Measurements from ENCODE around the gene ADAMTS12. TPM values are rescaled to one million over a fixed set of nuclear protein-coding genes. Genes with fewer than 3 reads are reported as not detected.

The ADAMTS12 gene
- total and polyA plus RNA-seq, 9 of the 15 experiments (the other 6 are each of a cell fraction or from before 2014, with no cell fraction given): 0.11 TPM; not detected in 8

- CTCF ChIA-PET (ENCODE audit: low intra/inter-chr PET ratio): no interaction called here
- intact Hi-C loops (cut with micrococcal nuclease): no loop called here
- BruUV-seq (replicated peaks): no TSS peak
- peak; percentile 24; the same call in 1 of the 2 replicates for TF ChIP-seq DPF2 (IDR thresholded peaks at IDR 0.05)
- TF ChIP-seq CEBPB (tag; IDR thresholded peaks at IDR 0.05): no peak
- no peak for TF ChIP-seq SMC3 (conservative IDR thresholded peaks at IDR 0.05; ENCODE audit: insufficient read depth, low read depth, low read length)
- no peak for TF ChIP-seq E2F5 (CRISPR knock-in tag; IDR thresholded peaks at IDR 0.05)
- TF ChIP-seq FOXA3 (CRISPR knock-in tag; conservative IDR thresholded peaks at IDR 0.05 in 1 of 2, IDR thresholded peaks at IDR 0.05 in 1 of 2): 0 out of 4 replicates have a peak, but pooled peaks of 1 of the 2 experiments have one; percentile 16
- no peak for TF ChIP-seq FUS (optimal IDR thresholded peaks at IDR 0.05; ENCODE audit: low read depth, low read length)
- TF ChIP-seq NELFE (IDR thresholded peaks at IDR 0.05; ENCODE audit: insufficient read depth, insufficient read length): no peak
- no peak for TF ChIP-seq NR2C2 (CRISPR knock-in tag; IDR thresholded peaks at IDR 0.05)
- TF ChIP-seq NR2C2 (tag; IDR thresholded peaks at IDR 0.05): peak; percentile 34; the same call in 1 of the 2 replicates
- peak; percentile 39; the same call in 1 of the 2 replicates for TF ChIP-seq BHLHE40 (IDR thresholded peaks at IDR 0.05; ENCODE audit: low read length)
- no peak for TF ChIP-seq SMARCE1 (IDR thresholded peaks at IDR 0.05)
- TF ChIP-seq L3MBTL2 (IDR thresholded peaks at IDR 0.05): no peak
- TF ChIP-seq, protein P1, sequence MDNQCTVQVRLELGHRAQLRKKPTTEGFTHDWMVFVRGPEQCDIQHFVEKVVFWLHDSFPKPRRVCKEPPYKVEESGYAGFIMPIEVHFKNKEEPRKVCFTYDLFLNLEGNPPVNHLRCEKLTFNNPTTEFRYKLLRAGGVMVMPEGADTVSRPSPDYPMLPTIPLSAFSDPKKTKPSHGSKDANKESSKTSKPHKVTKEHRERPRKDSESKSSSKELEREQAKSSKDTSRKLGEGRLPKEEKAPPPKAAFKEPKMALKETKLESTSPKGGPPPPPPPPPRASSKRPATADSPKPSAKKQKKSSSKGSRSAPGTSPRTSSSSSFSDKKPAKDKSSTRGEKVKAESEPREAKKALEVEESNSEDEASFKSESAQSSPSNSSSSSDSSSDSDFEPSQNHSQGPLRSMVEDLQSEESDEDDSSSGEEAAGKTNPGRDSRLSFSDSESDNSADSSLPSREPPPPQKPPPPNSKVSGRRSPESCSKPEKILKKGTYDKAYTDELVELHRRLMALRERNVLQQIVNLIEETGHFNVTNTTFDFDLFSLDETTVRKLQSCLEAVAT (IDR thresholded peaks at IDR 0.05): no peak
- TF ChIP-seq, protein P2, sequence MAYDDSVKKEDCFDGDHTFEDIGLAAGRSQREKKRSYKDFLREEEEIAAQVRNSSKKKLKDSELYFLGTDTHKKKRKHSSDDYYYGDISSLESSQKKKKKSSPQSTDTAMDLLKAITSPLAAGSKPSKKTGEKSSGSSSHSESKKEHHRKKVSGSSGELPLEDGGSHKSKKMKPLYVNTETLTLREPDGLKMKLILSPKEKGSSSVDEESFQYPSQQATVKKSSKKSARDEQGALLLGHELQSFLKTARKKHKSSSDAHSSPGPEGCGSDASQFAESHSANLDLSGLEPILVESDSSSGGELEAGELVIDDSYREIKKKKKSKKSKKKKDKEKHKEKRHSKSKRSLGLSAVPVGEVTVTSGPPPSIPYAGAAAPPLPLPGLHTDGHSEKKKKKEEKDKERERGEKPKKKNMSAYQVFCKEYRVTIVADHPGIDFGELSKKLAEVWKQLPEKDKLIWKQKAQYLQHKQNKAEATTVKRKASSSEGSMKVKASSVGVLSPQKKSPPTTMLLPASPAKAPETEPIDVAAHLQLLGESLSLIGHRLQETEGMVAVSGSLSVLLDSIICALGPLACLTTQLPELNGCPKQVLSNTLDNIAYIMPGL (CRISPR knock-in tag; IDR thresholded peaks at IDR 0.05): no peak
- TF ChIP-seq HNRNPK (IDR thresholded peaks at IDR 0.05; ENCODE audit: low read depth, low read length, poor library complexity, severe bottlenecking): no peak
- TF ChIP-seq, protein P3, sequence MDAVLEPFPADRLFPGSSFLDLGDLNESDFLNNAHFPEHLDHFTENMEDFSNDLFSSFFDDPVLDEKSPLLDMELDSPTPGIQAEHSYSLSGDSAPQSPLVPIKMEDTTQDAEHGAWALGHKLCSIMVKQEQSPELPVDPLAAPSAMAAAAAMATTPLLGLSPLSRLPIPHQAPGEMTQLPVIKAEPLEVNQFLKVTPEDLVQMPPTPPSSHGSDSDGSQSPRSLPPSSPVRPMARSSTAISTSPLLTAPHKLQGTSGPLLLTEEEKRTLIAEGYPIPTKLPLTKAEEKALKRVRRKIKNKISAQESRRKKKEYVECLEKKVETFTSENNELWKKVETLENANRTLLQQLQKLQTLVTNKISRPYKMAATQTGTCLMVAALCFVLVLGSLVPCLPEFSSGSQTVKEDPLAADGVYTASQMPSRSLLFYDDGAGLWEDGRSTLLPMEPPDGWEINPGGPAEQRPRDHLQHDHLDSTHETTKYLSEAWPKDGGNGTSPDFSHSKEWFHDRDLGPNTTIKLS (IDR thresholded peaks at IDR 0.05; ENCODE audit: borderline replicate concordance, low read depth): no peak
- TF ChIP-seq PCBP2 (IDR thresholded peaks at IDR 0.05; ENCODE audit: low read depth, low read length, poor library complexity, severe bottlenecking): no peak
- TF ChIP-seq ZNF12 (CRISPR knock-in tag; IDR thresholded peaks at IDR 0.05): no peak
These were observed 341.7 kb downstream of the ADAMTS12 start for GRCh38 chr5:33549982-33550567.

More at GRCh38 chr5:33549982-33550567, 341.7 kb downstream of the ADAMTS12 start:
- ATAC-seq (peak; percentile 89), FAIRE-seq (no peak), DNase-seq (ENCODE audit: extremely low read depth in 1 of 4, low spot score in 3 of 4) (peak in 2 of 4 experiments; percentile 13 to 31)
- Histone ChIP-seq H3K4me2 (ENCODE audit: insufficient read depth, low read length) (no peak overlapping the region), H3K9me1 (ENCODE audit: control insufficient read depth, insufficient read depth, low read length) (no peaks in the 10 kb centered on the region), H3K4me3 (no peak overlapping the region), H4K20me1 (replicated peaks; ENCODE audit: control insufficient read depth, insufficient read depth, low read length) (no peaks in the 10 kb centered on the region), H3K27me3 (ENCODE audit: control insufficient read depth in 2 of 2, insufficient read depth in 2 of 2, low read length in 2 of 2) (peaks cover 3 to 12% of the 10 kb centered on the region in 2 experiments; a peak in 3 of 5 replicates), H3K4me1 (replicated peaks in 1 of 2; ENCODE audit: control insufficient read depth in 2 of 2, insufficient read depth in 2 of 2, low read length in 2 of 2) (peaks cover 0 to 6% of the 10 kb centered on the region in 2 experiments; a peak in 2 of 5 replicates), H3K27ac (ENCODE audit: extremely low read depth, low read depth, low read length) (no peak overlapping the region), H3K9me3 (replicated peaks; ENCODE audit: control insufficient read depth, insufficient read depth, low read depth, low read length) (no peaks in the 10 kb centered on the region), H3K79me2 (ENCODE audit: control insufficient read depth, insufficient read depth, low read length) (no peaks in the 10 kb centered on the region), H3K9ac (ENCODE audit: insufficient read depth in 1 of 2, low read depth in 2 of 2, low read length in 2 of 2) (no peak overlapping the region), H3K36me3 (ENCODE audit: control insufficient read depth, insufficient read depth, low read length) (no peaks in the 10 kb centered on the region), H2AFZ (ENCODE audit: low read depth, low read length) (no peak overlapping the region)
- in situ Hi-C loops (cut with MboI): no loop called here
- 2% methylated on average over 6 of the region's 6 CpGs for WGBS (ENCODE audit: insufficient coverage, low coverage, missing lambda C conversion rate)
- POLR2A ChIA-PET: no interaction called here
